GM15510 (cell line): ENCODE data around the gene BIRC7.

ENCODE experiments used
- POLR2A ChIP-seq: IDR thresholded peaks from 3 replicates; pipeline ENCODE4 v1.6.1; 2011; ENCODE audit warnings: borderline replicate concordance; ENCODE audit not compliant: insufficient read length; ENCODE audit errors: extremely low read depth

The BIRC7 gene

GRCh38 chr20:63232235-63233060 lies 3.3 kb upstream of the BIRC7 start:
- TF ChIP-seq POLR2A: no peak

DNA sequence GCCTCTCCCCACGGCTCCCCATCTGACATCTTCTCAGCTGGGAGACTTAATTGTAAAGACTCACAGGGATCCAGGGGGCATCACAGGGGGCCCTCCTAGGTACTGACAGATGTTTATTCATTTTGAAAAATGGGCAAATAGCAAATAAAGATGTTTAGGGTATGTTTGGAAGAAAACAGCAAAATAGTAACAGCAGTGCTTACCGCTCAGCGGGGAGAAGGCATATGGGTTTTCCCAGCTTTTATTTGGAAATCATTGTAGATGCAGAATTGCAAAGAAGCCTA lies 2.7 kb upstream of the BIRC7 start:
- no peak for TF ChIP-seq POLR2A

DNA sequence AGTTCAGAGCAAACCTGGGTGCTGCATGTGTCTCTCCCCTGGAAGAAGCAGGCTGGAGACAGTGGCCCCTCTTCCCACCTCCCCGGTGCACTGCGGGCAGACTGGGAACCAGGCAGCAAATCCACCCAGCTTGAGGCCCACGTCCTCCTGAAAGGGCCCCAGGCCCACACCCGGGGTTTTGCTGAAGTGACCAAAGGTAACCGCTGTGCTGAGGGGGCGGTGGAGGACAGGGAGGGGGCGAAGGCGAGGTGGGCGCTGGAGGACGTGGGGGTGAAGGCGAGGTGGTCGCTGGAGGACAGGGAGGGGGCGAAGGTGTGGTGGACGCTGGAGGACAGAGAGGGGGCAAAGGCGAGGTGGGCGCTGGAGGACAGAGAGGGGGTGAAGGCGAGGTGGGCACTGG lies 1.8 kb upstream of the BIRC7 start:
- no peak for TF ChIP-seq POLR2A

- no peak for TF ChIP-seq POLR2A
Observed at GRCh38 chr20:63234693-63235398, 859 bp upstream of the BIRC7 start.

- no peak for TF ChIP-seq POLR2A
Observed at GRCh38 chr20:63236116-63236837, 572 bp downstream of the BIRC7 start.

DNA sequence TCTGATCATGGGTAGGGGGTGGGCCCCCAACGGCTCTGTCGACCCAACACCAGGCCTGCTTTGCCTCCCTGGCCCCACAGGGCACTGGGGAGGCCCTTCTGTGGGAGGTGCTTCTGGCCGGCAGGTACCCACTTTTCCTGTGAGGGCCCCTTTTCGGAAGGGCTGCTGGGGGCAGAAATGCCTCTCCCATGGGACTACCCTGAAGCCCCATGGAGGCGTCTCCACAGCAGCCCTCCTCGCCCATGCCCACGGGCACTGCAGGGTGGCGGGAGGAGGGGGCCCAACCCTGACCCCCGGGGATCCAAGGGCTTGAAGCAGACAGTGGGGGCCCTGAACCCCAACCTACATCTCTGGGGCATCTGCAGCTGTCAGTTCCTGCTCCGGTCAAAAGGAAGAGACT lies 2.3 kb downstream of the BIRC7 start:
- TF ChIP-seq POLR2A: no peak

DNA sequence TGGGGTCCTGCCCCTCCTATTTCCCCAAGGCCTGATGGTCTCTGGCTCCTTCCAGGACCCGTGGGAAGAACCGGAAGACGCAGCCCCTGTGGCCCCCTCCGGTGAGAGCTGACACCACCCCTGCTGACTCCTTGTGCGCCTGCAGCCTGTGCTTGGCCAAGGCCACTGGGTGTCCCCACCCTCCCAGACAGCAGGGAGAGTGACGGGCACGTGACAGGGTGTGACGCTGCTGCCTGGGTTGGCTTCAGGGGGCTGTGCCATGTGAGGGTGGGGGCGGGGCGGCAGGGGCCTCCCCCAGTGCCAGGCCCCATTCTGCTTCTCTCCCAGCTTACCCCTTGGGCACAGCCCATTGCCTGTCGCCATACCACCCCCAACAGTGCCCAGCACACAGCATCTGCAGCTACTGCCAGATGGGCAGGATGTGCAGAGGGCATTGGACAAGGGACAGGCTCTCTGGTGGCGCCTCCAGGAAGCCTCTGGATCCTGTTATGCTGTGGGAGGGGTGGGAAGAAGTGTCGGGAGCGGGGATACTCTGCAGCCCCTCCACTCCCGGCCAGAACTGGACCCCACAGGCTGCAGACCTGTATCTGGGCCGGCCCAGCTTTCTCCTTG lies 2.9 kb downstream of the BIRC7 start:
- TF ChIP-seq POLR2A: no peak

- TF ChIP-seq POLR2A: no peak
Observed at GRCh38 chr20:63239431-63239830, 3.7 kb downstream of the BIRC7 start.

DNA sequence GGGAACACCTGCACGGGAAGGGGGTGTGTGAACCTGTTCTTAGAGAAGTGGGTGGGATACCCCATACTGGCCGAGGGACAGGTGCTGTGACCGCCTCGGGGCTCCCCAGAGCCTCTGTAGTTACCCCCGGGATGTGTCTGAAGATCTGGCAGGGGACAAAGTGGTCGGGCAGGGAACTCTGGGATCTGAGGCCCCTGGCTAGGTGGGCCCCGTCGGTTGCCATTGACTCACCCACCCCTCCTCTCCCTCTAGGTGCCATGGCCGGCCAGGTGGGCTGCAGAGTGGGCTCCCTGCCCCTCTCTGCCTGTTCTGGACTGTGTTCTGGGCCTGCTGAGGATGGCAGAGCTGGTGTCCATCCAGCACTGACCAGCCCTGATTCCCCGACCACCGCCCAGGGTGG lies 4.3 kb downstream of the BIRC7 start:
- TF ChIP-seq POLR2A: no peak

DNA sequence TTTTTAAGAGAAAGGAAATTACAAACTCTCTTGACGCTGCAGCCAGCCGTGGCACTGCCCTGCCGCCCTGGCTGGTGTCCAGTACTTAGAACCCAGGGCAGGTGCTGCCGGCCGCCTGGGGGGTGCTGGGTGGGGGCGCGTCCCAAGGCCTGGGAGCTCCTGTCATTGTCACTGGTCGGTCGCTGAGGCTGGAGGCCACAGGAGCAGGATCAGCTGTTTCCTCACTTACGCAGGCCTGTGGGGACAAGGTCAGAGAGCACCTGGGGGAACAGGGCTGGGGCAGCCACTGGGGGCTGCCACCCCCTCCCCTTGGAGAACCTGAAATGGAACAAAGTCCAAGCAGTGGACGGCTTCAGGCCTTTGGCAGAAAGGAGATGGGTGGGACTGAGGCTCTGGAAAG lies 5.6 kb downstream of the BIRC7 start:
- TF ChIP-seq POLR2A: no peak

GRCh38 chr20:63242736-63243135 lies 7.0 kb downstream of the BIRC7 start:
- TF ChIP-seq POLR2A: no peak

- TF ChIP-seq POLR2A: no peak
Observed at GRCh38 chr20:63243604-63244247, 8.0 kb downstream of the BIRC7 start.

- TF ChIP-seq POLR2A: no peak
Observed at GRCh38 chr20:63244468-63244867, 8.8 kb downstream of the BIRC7 start.

DNA sequence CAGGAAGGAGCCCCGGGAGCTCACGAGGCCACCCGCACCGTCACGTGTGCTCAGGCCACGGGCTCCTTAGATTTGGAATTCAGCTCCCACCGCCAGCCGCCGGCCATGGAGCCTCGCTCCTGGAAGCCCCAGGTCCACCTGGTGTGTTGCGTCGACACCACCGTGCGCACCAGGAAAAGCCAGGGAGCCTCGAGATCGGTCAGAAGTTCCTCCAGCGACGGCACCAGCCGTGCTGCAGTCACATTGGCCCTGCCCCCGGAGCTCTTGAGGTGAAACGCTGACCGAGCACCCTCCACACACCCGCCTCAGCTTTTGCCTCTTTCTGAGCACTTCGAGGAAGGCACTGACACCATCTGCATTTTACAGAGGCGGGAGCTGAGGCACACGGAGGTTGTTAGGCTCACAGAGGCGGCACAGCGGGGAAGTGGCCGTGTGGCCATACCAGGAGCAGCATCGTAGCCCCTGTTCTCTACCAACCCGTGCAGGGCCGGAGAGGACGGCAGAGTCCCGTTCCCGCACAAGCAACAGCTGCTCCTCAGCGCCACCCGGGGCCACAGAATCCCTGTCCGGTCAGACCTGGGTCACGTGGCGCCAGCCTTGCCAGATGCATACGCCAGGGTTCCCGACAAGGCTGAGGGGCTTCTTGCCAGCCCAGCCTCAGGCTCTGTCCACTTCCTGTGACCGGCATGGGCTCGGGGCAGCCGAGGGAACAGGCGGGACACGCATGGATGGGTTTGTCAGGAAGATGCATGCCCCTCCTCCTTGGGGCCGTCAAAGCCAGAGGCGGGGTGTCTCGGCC lies 11.0 kb downstream of the BIRC7 start:
- no peak for TF ChIP-seq POLR2A
